GM19463 (cell line): ENCODE data around the gene MYOM1.
A peak's percentile ranks its signal among the peaks of the same experiment; 100 is the strongest.

Experiments
- ATAC-seq: cut with Tn5 transposase; IDR thresholded peaks from one replicate; pipeline ENCODE4 v1.9.1; 2021; ENCODE audit warnings: mild to moderate bottlenecking, moderate library complexity; ENCODE audit not compliant: unreplicated experiment

The MYOM1 gene

DNA sequence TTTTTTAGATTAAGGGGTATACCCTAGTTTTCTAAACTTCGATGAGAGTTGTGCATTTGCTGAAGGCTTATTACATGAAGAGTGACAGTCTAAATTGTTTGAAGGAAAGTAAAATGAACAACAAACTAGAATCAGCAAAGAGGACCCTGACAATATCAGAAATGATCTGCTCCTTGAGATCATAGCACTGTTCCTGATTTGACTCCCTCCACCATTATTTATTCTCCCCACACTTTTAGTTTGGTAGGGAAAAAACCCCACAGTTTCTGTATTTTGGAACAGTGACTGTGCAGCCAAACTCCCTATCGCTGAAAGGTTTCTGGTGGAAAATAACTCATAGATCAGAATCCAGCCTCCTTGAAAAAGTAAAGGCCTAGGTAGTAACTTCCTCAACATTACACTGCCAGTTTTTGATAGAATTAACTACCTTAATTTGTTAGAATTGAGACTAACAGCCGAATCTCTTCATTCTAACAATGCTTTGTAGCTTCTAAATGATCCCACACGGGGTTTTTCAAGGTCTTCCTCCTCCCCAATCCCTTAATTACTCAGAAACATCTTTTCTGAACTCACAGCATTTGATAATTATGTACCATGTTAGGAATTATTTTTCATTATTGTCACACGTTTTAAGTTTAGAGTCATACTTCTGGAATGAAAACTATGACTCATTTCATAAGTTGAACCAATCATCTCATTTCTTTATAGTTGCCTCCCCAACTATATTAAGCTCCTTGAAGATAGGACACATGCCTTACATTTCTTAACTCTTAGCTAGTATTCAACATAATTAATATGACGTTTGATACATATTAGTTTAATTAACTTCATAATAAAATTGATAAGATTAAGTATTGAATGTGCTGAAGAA is 30.7 kb upstream of the MYOM1 start:
- ATAC-seq = no peak

DNA sequence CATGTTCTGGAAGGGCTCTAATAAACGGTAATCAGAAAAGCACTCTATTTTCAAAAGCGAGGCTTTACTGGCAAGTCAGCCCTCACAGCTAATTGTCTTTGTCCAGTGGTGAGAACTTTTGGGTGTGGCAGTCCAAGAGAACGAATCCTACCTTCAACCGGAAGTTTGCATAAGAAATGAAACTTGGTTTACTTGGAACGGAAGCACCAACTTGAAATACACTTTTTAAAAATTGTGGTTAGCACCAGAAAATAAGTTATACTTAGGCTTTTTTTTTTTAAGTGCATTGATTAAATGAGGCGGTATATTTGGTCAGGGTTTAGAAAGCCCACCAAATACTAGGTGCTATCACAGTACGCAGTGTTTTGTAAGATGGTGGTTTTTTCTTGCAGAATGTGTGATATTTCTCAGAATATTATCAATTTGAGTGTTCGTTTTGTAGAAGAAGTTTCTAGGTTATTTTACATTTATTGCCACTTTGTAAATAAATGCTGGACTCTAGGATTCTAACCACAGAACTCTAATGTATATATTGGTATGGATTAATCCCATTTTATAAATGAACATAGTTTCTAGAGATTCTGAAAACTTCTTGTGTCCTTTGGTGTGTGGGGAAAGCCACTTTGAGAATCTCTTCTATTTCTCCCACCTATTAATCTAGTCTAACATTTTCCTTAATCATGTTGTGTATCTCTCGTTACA is 29.0 kb upstream of the MYOM1 start:
- no peak for ATAC-seq

DNA sequence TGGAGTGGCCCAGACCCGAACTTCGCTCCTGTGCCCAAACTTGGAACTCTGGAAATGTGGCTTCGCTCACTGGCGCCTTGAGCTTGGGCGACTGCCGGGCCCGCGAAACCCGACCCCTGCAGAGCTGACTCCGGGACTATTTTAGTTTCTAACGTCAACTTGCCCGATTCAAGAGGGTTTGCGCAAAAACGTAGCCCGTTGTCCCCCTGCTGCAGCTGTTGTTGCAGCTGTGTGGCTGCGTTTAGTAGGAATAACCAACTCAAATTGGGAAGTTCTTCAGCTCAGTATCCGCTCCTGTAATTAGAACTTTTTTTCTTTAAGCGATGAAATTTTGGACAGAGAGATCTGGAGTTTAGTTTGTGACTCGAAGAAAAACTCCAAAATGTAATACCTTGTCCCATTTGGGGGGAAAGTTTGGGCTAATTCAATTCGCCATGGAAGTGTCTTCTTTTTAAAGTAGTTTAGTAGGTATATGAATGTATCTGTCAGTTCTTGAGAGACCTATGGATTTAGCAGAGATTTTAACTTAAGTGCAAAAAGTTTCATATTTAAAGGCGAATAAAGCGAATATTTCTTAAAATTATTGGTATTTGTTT is 28.4 kb upstream of the MYOM1 start:
- ATAC-seq = no peak

DNA sequence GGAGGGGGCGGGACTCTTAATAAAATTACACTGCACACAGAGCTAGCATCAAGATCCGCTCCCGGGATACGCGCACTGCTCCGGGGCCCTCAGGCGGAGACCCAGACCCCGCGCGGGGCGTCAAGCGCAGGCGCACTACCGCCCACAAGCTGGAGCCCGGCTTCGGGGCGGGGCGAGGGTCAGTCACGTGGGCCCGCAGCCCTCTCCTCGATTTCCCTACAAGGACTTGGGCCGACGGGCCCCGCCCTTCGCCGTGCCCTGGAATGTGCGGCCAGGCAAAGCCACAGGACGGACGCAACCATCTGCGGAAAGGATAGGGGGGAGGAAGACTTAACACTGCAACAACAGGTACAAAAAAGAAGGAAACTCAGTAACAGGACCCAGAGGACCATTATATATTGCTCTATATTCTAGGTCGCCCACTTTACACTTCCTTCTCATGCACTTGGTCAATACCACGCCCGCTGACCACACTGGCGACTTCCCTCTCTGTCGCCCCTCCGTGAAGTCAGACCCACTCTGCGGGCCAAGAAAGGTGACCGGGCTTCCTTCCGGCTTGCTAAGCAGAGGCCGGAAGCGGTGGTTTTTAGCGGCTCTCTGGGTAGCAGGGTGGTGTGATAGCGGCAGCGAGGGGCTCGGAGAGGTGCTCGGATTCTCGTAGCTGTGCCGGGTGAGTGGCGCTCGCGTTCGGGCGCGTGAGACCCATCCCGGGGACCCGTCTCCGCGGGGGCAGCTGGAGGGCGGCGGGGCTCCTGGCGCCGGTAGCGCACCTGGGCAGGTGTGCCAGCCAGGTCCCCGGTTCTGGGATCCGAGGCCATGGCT is 27.7 kb upstream of the MYOM1 start, which contains the start of gene MYL12A:
MYL12A (plus strand) TSS at position 562 of the 822 bp plus-strand sequence. CDS start 5,447 bp downstream, outside the sequence.
- ATAC-seq = peak; percentile 76

DNA sequence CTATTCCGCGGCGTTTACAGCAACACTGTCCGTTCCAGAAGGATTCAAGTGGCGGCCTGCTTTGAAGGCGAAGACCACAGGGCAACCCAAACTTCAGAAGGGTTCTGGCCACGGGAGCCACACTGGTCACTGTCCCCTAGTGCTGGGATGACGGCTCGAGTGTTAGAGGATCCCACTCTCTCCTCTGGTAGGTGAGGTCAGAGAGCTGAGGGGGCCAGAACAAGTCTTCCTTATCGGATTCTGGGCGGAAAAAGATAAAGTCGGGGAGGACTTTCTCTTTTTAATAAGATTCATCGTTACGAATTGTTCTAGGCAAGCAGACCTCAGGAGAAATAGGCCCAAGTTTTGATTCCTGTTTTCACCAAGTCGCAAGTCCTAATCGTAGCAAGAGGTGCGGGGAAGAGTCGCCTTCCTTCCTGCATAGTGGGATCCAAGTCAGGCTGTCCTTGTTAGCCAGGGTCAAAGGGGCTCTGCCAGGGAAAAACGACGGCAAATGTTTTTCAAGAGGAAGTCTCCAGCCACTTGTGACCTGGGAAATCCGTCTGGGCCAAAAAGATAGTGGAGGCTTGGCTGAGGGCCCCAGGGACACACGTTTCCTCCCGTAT is 27.0 kb upstream of the MYOM1 start:
- ATAC-seq = no peak

DNA sequence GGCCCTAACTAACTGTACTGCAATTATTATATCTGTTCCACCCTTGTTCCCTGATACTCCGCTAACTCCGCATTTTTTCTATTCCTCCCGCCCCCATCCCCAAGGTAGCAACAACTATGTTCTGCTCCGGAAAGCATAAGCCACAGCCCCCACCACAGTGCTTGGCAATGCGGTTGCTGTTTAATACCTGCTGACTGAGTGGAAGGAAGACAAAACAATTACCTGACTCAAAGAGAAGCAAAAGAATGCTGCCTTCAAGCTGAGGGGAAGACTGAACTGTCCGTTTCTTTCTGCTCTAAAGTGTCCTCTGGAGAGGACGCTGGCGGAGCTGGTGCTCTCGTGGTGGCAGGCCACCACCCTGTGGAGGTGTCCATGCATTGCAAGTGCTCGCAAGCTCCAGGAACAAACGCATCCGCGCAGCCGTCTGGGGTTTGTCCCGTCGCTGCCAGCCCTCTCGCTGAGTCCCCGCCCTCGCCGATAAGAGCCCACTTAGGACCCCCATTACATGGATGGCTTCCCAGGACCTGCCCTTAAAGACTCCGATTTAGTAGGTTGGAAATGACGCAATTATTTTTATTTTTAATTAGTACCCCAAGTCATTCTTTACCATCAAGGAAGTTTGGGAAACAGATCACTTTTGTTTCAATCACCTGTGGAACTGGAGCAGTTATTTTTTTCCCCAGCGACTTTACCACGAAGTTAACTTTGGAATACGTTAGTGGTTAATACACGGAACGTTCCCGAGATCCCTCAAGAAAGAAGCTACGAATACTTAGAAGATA is 26.3 kb upstream of the MYOM1 start:
- ATAC-seq = peak; percentile 43

DNA sequence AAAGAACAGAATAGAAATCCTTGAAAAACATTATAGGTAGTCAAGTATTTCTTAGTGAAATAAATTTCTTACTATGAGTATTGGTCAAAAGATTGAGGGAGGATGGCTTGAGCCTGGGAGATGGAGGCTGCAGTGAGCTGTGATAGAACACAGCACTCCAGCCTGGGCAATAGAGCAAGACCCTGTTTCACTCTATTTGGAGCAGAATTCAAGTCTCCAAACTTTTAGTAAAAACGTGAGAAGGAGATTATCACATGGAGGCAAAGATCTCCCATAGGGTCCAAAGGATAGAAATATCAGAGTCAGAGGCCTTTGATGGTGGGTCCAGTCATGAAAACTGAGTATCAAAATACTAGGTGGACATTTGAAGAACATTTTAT is 25.4 kb upstream of the MYOM1 start:
- ATAC-seq = no peak

DNA sequence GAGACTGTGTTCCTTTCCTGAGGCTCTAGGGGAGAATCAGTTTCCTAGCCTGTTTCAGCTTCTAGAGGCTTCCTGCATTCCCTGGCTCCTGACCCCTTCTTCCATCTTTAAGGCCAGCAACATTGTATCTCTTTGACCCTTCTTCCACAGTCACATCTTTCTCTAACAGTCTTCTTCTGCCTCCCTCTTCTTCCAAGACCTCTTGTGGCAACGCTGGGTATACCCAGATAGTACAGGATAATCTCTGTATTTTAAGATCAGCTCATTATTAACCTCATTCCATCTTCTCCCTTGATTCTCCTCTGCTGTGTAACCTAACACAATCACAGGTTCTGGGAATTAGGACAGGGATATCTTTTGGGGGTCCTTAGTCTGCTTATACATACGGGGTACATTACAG is 19.0 kb upstream of the MYOM1 start:
- ATAC-seq = no peak

DNA sequence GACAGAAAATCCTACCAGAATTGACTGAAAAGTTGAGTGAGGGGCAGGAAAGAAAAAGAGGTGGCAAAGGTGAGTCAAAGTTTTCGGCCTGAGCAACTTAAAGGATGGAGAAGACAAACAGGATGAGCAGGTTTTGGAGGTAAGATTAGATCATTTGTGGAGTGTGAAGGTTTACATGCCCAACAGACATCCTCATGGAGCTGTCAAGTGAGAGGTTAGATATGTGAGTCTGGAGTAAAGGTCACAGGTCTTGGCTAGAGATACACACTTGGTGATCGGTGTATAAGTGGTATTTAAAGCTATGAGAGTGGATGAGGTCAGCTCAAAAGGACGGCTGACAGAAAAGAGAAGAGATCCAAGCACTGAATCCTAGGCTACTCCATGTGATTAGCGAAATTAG is 16.7 kb upstream of the MYOM1 start:
- ATAC-seq = no peak

DNA sequence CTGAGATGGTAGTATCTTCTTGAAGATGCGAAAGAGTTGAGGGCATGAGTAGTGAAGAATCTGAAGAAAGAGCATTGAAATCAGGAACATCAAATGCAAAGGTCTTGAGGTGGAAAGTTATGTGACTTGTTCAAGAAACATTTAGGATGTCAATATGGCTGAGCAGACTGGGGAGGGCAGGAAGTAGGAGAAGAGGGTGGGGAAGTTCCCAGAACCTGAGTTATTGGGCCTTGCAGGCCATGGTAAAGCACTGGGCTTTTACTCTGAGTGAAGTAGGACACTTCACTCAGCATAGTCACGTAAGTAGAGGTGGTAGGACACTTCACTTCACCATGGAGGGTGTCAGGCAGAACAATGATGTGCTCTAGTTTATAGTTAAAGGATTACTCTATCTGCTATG is 16.1 kb upstream of the MYOM1 start:
- ATAC-seq = no peak

DNA sequence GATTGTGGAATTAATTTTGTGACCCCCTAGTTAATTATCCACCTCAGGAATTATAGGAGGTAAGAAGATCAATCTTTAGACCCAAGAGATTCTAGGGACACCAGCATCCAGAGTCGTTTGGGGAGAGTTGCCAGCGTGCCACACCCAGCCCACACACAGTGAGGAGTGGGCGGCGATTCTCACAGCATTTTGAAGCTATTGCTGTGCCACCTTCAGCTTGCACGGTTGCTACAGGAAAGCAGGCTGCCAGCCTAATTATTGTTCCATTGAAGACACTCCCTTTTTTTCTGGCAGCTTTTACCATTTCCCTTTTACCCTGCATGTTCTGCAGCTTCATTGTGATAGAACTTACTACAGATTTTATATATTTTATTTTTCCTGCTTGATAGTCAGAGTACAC is 14.7 kb upstream of the MYOM1 start:
- no peak for ATAC-seq

DNA sequence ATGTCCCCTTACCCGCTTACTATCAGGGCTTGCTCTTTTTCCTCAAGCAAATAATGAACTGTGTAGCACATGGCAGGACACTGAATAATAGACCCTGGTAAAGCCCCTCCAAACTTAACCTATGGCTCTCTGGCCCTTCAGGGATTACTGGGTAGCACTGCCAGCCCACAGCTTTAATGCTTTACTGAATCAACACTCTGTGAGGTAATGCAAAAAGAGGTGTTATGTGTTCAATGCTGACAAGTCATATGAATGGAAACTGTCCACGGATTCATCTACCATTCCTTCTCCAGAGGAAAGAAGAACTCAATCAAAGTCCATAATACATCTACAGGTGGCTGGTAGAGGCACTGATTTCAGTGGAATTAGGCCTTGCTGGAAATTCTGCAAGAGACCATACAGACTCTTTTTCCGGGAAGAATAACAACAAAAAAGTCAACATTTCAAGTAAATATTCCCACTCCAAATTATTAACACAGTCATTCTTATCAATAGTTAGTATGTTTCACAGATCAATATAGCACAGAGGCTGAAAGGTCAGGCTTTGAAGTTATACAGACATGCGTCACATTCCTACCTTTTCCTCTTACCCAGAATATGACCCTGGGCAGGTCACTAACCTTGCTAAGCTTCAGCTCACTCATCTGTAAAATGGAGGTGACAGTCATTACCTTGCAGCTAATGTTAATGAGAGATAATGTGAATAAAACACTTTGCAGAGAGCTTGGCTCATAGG is 13.8 kb upstream of the MYOM1 start:
- ATAC-seq = no peak

DNA sequence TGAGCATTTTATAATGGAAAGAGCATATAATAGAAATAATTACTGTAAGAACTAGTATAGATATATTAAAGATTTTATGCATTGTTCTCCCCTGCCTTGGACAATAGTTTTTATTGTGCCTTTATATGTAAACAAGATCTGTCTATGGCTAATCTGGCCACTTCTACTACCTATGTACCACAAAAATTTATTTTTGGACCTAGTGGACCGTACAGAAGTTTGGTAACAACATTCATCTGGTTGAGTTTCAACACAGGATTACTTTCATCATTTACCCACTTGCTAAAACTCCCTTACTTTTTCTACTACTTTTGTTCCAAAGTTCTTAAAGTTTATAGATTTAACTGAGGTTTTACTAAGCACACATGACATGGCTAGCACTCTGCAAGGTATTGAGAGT is 13.2 kb upstream of the MYOM1 start:
- ATAC-seq = no peak

DNA sequence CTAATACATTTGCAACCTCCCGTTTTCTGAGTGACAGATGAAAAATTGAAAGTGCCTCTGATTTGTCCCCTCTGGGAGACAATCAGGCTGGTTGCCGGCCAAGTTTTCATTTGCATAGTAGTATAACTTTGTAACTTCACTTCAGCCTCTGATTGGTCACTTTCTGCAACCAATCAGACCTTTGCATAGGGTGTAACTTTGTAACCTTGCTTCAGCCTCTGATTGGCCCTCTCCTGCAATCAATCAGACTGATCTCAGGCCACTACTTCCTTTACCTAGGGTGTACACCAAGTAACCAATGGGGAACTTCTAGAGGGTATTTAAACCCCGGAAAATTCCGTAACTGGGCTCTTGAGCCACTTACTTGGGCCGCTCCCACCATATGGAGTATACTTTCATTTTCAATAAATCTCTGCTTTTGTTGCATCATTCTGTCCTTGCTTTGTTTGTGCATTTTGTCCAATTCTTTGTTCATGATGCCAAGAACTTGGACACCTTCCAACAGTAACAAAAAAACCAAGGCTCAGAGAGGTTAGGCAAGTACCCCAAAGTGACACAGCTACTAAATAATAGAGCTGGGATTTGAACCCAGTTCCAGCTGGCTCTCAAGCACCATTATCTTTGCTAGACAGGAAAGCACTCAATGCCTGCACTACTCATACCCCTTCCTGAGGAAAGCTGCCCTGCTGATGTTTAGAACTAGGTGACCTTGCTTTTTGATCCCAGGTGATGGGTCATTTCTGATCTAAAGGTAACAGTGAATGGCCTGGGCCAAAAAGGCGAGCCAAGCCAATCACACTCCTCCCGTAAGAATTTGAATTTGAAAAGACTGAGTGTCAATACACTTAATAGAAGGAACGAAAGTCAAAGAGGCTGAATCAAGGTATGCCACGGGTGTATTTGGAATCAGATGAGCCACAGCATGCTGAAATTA is 10.9 kb upstream of the MYOM1 start:
- no peak for ATAC-seq

DNA sequence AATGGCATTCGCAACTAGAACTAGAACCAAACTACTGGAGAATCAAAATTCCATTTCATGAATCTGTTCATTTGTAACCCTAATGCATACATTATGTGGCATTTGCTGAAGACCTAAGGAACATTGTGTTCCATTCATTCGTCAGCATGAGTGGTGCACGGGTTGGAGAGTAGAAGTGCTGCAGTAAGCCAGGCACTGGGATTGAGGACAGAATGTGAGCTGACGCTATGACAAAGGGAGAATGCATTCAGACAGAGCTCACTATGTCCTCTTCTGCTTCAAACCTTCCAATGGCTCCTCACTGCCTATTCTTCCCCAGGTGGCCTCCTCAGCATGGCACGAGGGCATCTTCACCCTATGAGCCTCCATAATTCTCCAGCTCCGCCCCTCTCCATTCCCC is 6.3 kb upstream of the MYOM1 start:
- ATAC-seq = no peak

DNA sequence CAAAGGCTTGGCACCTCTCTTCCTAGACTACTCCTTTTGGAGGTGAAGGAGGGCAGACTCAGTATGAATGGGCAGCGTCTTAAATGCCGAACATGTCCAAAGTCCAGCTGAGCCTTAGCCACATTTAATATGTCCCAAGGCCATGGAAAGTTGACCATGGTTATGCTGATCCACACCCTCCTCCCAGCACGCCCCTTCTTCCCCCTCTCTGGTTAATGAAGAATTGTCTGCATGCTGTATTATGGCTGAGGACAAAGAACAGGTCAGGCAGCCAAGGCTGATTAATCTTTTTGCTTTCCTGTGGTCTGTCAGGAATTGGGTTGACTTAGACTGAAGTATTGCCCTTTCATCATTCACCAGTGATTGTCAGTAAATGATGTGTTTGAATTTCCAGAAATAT is 5.8 kb upstream of the MYOM1 start:
- ATAC-seq = no peak

DNA sequence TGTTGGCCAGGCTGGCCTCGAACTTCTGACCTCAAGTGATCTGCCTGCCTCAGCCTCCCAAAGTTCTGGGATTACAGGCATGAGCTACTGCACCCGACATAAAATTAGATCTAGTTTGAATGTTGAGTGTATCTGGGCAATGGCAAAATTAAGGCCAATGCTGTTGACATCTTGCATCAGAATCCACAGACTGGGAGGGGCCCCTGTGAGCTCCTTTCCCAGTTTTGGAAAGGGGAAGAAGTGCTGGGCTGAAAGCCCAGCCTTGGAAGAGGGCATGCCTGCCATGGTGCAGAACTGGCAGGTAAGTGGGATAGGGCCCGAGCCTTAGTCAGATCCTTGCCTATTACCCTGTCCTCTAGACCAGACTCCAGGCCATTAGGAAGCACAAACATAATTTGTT is 4.5 kb upstream of the MYOM1 start:
- no peak for ATAC-seq

DNA sequence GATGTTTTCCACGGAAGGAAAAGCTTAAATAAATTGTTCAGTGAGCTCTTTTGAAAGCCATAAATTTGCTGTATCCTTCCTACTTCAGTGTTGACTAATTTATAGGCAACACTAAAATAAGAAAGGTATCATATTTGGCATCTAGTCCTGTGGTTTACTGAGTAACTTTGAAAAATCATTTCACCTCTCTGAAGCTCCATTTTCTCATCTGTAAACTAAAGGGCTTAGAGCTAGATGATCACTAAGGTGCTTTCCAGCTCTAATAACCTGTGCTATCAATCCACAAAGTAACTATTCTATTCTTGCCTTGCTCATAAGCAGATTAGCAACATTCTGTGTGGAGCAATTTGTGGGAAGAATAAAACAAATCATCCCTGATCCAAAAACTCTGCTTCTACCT is 3.6 kb upstream of the MYOM1 start:
- ATAC-seq = no peak
